22Rv1 (cell line): ENCODE measurements around the gene PXMP4.

Source experiments
- CTCF ChIP-seq: fragments of 450-650 bp; IDR thresholded peaks from 2 replicates; pipeline ENCODE4 v1.5.1; 2017; ENCODE audit warnings: mild to moderate bottlenecking
- ZFX ChIP-seq: fragments of 450-650 bp; IDR thresholded peaks from 2 replicates; pipeline ENCODE4 v1.6.1; 2017; ENCODE audit warnings: antibody characterized with exemption, borderline replicate concordance

GRCh38 chr20:33663161-33664084 is 56.7 kb downstream of the PXMP4 start:
- TF ChIP-seq CTCF (no peak), ZFX (no peak)
